MM.1S (cell line): Measurements from ENCODE around the gene SYT1.

Experiments
- DNase-seq: peaks from one replicate; pipeline ENCODE4 v3.0.0-alpha.2; 2015
- H2AFZ ChIP-seq: fragments of 300-600 bp; sonication (generic); 2 replicates; pipeline ENCODE4 v1.6.0; 2016; ENCODE audit warnings: antibody characterized with exemption, low read length
- H3F3A ChIP-seq: fragments of 300-600 bp; sonication (generic); 2 replicates; pipeline ENCODE4 v1.6.1; 2016; ENCODE audit warnings: mild to moderate bottlenecking, antibody characterized with exemption, low read length, moderate library complexity, mixed read lengths; ENCODE audit not compliant: insufficient read depth
- H3K27ac ChIP-seq: fragments of 300-600 bp; sonication (generic); 2 replicates; pipeline ENCODE4 v1.5.1; 2016; ENCODE audit warnings: mild to moderate bottlenecking, low read length
- H3K27me3 ChIP-seq: fragments of 300-600 bp; sonication (generic); replicated peaks from 2 replicates; pipeline ENCODE4 v1.6.0; 2016; ENCODE audit warnings: low read length; ENCODE audit not compliant: insufficient read depth
- H3K36me3 ChIP-seq: fragments of 300-600 bp; sonication (generic); replicated peaks from 2 replicates; pipeline ENCODE4 v1.6.1; 2016; ENCODE audit warnings: mild to moderate bottlenecking, low read length, mixed read lengths; ENCODE audit not compliant: insufficient read depth
- H3K4me1 ChIP-seq: fragments of 300-600 bp; sonication (generic); 2 replicates; pipeline ENCODE4 v1.6.1; 2016; ENCODE audit warnings: low read length, mixed read lengths
- H3K4me2 ChIP-seq: fragments of 300-600 bp; sonication (generic); 2 replicates; pipeline ENCODE4 v1.6.0; 2016; ENCODE audit warnings: low read depth, low read length
- H3K4me3 ChIP-seq: fragments of 300-600 bp; sonication (generic); 2 replicates; pipeline ENCODE4 v1.5.1; 2016; ENCODE audit warnings: low read length, mixed read lengths
- H3K79me2 ChIP-seq: fragments of 300-600 bp; sonication (generic); 2 replicates; pipeline ENCODE4 v1.6.1; 2016; ENCODE audit warnings: mixed run types, low read length, mixed read lengths
- H3K9ac ChIP-seq: fragments of 300-600 bp; sonication (generic); 2 replicates; pipeline ENCODE4 v1.6.1; 2016; ENCODE audit warnings: low read length, mixed read lengths
- H3K9me2 ChIP-seq: fragments of 300-600 bp; sonication (generic); replicated peaks from 2 replicates; pipeline ENCODE4 v1.6.1; 2016; ENCODE audit warnings: mild to moderate bottlenecking, low read length, mixed read lengths; ENCODE audit not compliant: insufficient read depth
- H3K9me3 ChIP-seq: fragments of 300-600 bp; sonication (generic); replicated peaks from 2 replicates; pipeline ENCODE4 v1.6.1; 2016; ENCODE audit warnings: mild to moderate bottlenecking, low read length, mixed read lengths; ENCODE audit not compliant: insufficient read depth
- H4K20me1 ChIP-seq: fragments of 300-600 bp; sonication (generic); 2 replicates; pipeline ENCODE4 v1.6.1; 2016; ENCODE audit warnings: mild to moderate bottlenecking, low read length, moderate library complexity, mixed read lengths; ENCODE audit not compliant: insufficient read depth
- EZH2 ChIP-seq: fragments of 300-600 bp; sonication (generic); optimal IDR thresholded peaks from 2 replicates; pipeline ENCODE3; 2017; ENCODE audit warnings: low read depth, mild to moderate bottlenecking, antibody characterized with exemption, low read length, mixed read lengths
- EZH2phosphoT487 ChIP-seq: fragments of 300-600 bp; sonication (generic); IDR thresholded peaks from 2 replicates; pipeline ENCODE4 v1.6.1; 2018; ENCODE audit warnings: antibody characterized with exemption, low read length
- TF ChIP-seq, protein P1 (sequence below): fragments of 300-600 bp; sonication (generic); IDR thresholded peaks from 2 replicates; pipeline ENCODE4 v1.5.1; 2016; ENCODE audit warnings: antibody characterized with exemption, low read length, mixed read lengths

Gene SYT1

DNA sequence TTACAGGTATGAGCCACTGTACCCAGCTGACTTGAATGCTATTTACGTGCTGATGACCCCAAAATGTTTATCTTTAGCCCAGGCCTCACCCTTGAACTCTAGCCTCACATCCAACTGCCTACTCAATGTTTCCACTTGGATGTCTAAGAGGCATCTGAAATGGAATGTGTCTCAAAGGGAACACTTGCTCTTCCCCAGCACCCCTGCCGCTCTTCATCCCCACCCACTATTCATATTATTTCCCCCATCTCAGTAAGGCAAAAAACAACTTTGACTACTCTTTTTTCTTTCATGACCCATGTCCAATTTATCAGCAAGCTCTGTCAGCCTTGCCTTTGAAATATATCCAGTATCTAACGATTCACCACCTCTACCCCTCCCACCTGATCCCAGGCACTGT is 621.6 kb downstream of the SYT1 start:
- H3K9me2 ChIP-seq = no peaks in the 10 kb centered on the region
- no peaks in the 10 kb centered on the region for H3K4me1 ChIP-seq
- no peaks in the 10 kb centered on the region for H4K20me1 ChIP-seq
- H3F3A ChIP-seq = no peaks in the 10 kb centered on the region
- no peak for TF ChIP-seq EZH2
- TF ChIP-seq EZH2phosphoT487 = no peak
- TF ChIP-seq, protein P1, sequence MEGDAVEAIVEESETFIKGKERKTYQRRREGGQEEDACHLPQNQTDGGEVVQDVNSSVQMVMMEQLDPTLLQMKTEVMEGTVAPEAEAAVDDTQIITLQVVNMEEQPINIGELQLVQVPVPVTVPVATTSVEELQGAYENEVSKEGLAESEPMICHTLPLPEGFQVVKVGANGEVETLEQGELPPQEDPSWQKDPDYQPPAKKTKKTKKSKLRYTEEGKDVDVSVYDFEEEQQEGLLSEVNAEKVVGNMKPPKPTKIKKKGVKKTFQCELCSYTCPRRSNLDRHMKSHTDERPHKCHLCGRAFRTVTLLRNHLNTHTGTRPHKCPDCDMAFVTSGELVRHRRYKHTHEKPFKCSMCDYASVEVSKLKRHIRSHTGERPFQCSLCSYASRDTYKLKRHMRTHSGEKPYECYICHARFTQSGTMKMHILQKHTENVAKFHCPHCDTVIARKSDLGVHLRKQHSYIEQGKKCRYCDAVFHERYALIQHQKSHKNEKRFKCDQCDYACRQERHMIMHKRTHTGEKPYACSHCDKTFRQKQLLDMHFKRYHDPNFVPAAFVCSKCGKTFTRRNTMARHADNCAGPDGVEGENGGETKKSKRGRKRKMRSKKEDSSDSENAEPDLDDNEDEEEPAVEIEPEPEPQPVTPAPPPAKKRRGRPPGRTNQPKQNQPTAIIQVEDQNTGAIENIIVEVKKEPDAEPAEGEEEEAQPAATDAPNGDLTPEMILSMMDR = no peak
- H3K4me2 ChIP-seq = no peak overlapping the region
- H3K9ac ChIP-seq = no peak overlapping the region
- H3K27ac ChIP-seq = no peak overlapping the region
- no peak overlapping the region for H2AFZ ChIP-seq
- no peaks in the 10 kb centered on the region for H3K9me3 ChIP-seq
- H3K79me2 ChIP-seq = no peaks in the 10 kb centered on the region
- H3K4me3 ChIP-seq = no peak overlapping the region
- no peaks in the 10 kb centered on the region for H3K27me3 ChIP-seq
- DNase-seq = no peak
- no peaks in the 10 kb centered on the region for H3K36me3 ChIP-seq

DNA sequence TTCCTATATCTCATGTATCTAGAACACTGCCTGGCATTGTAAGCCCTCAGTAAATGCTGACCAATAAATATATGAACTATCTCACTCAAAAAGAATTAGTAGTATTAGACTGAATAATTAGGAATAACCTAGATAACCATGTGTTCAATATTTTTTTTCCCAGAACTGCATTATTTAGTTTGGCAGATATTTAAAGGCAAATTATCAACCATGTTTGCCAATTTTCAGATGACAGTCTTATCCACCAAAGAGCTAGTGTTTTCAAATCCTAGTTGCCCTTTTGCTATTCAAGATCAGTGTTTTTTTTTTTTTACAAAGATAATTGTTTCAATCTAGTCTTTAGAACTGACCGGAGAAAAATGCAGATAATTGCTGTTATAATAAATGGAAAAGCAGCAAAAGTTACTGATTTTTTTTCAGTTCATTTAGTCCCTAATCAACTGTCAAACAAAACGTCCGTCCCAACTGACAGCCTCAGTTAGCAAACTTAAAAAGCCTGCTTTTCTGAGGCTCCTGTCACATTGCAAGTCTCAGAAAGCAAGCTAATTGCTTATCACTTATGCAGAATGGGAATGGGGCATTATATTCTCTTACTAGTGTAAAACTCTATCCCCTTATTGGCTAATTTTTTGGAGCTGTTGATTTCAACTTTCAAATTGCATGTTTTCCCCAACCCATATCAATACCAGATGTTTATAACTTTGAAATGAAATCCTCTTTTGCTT is 623.0 kb downstream of the SYT1 start:
- Histone ChIP-seq H3K27ac (no peak overlapping the region), H3K36me3 (no peaks in the 10 kb centered on the region), H2AFZ (no peak overlapping the region), H3K9me3 (no peaks in the 10 kb centered on the region), H3K79me2 (no peaks in the 10 kb centered on the region), H4K20me1 (no peaks in the 10 kb centered on the region), H3K9ac (no peak overlapping the region), H3K4me2 (no peak overlapping the region), H3F3A (no peaks in the 10 kb centered on the region), H3K4me1 (no peaks in the 10 kb centered on the region), H3K9me2 (no peaks in the 10 kb centered on the region), H3K27me3 (no peaks in the 10 kb centered on the region), H3K4me3 (no peak overlapping the region)
- no peak for DNase-seq
- TF ChIP-seq, protein P1 = no peak
- TF ChIP-seq EZH2 (no peak), EZH2phosphoT487 (no peak)
